Stomach smooth muscle (tissue), 2 donors: ENCODE data around the gene NRXN3.

ENCODE experiments used
- H3K27ac ChIP-seq: one replicate; pipeline ENCODE4 v1.7.0; 2013; ENCODE audit warnings: mild to moderate bottlenecking, low read length, inconsistent platforms
- H3K27me3 ChIP-seq, 2 donors: one replicate each; pipeline ENCODE4 v1.7.0; 2013; ENCODE audit warnings: low read length in 2 of 2; ENCODE audit not compliant: insufficient read depth in 2 of 2, control insufficient read depth in 1 of 2
- H3K36me3 ChIP-seq, 2 donors: one replicate each; pipeline ENCODE4 v1.7.0; 2013; ENCODE audit warnings: low read length in 2 of 2; ENCODE audit not compliant: control insufficient read depth in 2 of 2, insufficient read depth in 2 of 2
- H3K4me1 ChIP-seq: one replicate; pipeline ENCODE4 v1.7.0; 2013; ENCODE audit warnings: low read length; ENCODE audit not compliant: control insufficient read depth, insufficient read depth
- H3K4me3 ChIP-seq, 2 donors: one replicate each; pipeline ENCODE4 v1.7.0; 2013; ENCODE audit warnings: low read length in 2 of 2
- H3K9ac ChIP-seq, 2 donors: one replicate each; pipeline ENCODE4 v1.7.0; 2013; ENCODE audit warnings: low read length in 2 of 2, mild to moderate bottlenecking in 1 of 2
- H3K9me3 ChIP-seq, 2 donors: one replicate each; pipeline ENCODE4 v1.7.0; 2013; ENCODE audit warnings: low read length in 2 of 2; ENCODE audit not compliant: control insufficient read depth in 2 of 2
- donor health status: healthy.
- donor health status: Pancreatic carcinoma.

The NRXN3 gene

DNA sequence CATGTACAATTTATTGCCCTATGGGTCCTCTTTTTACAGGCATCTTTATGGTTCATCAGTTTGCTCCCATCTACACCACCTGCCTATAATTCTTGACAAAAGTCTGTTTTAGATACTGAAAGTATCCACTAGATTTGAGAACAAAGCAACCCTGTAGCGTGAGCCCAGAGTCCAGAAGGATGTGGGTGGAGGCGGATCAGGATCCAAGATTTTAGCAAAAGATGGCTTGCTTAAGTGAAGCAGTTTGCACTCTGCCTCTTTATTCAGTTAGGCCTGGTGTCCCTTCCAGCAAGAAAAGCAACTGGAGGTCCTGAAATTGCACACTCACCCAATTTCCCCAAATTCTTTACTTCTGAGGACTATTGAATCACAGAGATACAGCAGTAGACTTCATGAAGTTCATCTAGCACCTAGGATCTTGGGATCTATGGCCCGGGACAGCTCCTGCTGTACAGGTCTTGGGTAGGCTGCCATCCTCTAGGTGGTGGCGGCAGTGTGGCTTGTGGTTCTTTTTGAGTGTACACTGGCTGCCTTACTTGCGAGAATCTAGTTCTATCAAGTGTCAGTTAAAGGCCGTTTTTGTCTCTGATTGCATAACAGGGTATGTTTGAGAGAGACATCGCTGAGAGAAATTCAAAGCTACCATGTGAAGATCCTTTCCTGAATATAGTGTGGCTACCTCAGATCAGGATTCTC lies 873.2 kb downstream of the NRXN3 start:
- H3K9ac ChIP-seq: no peak overlapping the region
- no peaks in the 10 kb centered on the region for H3K27me3 ChIP-seq
- H3K4me1 ChIP-seq: no peaks in the 10 kb centered on the region
- peaks cover 5% of the 10 kb centered on the region in 2 donors for H3K9me3 ChIP-seq
- H3K4me3 ChIP-seq: no peak overlapping the region
- H3K27ac ChIP-seq: no peak overlapping the region
- H3K36me3 ChIP-seq: no peaks in the 10 kb centered on the region

DNA sequence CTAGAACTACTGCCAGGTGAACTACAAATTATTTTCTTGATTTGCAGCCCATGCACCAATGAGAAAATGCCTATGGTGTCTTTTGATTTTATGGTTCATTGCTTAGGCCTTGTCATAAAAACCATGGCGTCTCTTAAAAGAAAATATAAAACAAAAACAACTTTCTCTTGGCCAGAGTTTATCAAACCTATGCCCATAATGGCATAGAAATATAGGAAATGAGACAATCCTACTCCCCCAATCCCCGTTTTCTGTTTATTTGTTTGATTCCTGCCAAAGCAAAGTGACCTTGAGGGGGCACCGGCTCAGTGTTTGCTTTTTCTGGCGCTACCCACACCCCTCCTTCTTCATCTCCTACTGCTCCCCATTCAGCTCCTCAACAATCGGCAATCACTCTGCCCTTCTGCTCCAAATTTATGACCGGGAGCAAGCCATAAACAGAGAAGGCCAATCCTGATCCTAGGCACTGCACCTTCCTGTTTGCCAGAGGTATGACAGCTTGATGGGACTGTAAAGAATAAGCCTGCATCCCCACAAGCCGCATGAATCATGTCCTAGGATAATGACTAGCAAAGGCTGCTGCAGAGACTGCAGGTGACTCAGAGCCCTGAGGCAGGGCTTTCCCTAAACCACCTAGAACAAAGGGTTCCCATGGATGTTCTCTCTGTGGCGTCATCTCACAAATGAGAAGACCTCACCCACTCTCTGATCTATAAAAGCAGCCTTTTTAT lies 874.9 kb downstream of the NRXN3 start:
- Histone ChIP-seq H3K4me1 (no peaks in the 10 kb centered on the region), H3K4me3 (no peak overlapping the region), H3K9ac (no peak overlapping the region), H3K27me3 (no peaks in the 10 kb centered on the region), H3K9me3 (peaks cover 5% of the 10 kb centered on the region in 2 donors), H3K36me3 (no peaks in the 10 kb centered on the region), H3K27ac (no peak overlapping the region)

DNA sequence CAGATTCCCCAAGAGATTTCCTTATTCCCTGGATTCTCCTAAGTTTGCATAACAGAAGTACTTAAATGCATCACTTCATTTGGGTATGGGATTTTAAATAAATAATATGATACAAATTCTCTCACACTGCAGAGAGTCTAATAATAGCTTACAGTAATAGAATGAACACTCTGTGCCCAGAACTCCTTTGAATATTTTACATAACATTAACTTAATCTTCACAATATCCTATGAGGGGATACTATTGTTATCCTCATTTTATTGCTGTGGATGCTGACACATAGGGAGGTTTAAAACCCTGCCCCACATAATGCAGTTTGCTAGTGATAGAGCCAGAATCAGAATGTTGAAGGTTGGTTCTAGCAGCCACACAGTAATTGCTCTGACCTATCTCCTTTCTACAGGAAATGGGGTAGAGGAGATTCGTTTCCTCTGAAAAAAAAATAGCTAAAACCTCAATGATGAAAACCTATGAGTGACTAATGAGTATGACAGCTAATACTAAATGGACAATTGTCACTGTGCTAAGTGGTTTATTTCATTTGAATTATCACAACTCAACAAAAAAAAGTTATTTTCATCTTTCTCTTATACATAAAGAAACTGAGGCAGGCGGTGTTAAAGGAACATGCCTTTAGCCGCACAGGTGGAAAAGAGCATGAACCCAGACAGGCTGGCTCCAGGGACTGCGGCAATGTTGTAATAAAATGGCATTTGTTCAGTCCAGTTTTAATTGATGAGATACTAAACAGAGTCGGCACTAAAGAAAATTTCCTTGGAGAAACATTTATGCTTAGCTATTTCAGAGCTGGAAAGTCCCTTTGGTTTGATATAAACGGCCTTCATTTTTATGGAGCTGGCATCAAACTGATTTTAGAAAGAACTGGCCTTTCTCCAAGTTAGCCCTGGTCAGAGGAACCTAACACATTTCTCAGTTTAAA lies 880.9 kb downstream of the NRXN3 start:
- no peaks in the 10 kb centered on the region for H3K27me3 ChIP-seq
- H3K4me3 ChIP-seq: peak overlapping the region; percentile 21 to 44
- no peaks in the 10 kb centered on the region for H3K36me3 ChIP-seq
- H3K27ac ChIP-seq: peak overlapping the region; percentile 56
- H3K4me1 ChIP-seq: peaks cover 18% of the 10 kb centered on the region
- no peak overlapping the region for H3K9ac ChIP-seq
- H3K9me3 ChIP-seq: no peaks in the 10 kb centered on the region

DNA sequence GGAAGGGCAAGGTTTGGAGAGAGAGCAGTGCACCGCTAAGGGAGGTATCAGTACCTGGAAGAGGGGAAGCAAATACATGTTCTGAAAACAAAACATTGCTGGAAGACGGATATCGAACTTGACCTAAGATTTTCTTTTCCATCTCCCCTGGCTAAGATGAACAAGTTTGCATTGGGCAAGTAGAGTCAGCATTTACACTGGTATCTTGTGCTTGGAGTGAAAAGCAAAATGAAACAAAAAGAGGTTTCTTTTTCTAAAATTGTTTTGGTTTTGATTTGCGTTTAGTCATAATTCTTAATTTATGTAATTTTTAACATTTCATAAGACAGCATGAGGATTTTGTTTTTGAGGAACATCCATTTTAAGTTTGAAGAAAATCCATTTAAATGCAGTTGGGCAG lies 881.6 kb downstream of the NRXN3 start:
- Histone ChIP-seq H3K4me3 (peak overlapping the region; percentile 21 to 44), H3K4me1 (peaks cover 18% of the 10 kb centered on the region), H3K9me3 (no peaks in the 10 kb centered on the region), H3K9ac (no peak overlapping the region), H3K36me3 (no peaks in the 10 kb centered on the region), H3K27ac (peak overlapping the region; percentile 56), H3K27me3 (no peaks in the 10 kb centered on the region)

DNA sequence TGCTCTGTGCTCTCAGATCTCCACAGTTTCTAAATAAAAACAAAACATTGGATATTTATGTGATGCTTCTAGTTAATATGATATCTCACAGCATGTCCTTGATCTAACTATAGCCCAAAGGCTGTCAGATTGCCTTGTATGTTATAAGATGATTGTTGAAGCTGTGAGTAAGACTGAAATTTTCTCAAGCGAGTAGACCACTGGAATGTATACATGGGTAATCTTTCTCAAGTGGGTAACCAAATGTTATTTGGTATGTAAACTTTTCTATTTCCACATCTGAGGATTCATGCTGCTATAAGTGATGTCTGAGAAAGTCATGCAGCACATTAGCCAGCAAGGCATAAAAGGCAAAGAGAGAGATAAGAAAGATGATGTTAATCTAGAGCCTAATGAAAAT lies 886.7 kb downstream of the NRXN3 start:
- Histone ChIP-seq H3K27me3 (no peaks in the 10 kb centered on the region), H3K4me1 (peaks cover 14% of the 10 kb centered on the region), H3K9me3 (no peaks in the 10 kb centered on the region), H3K36me3 (no peaks in the 10 kb centered on the region), H3K27ac (peak overlapping the region; percentile 20), H3K9ac (no peak overlapping the region), H3K4me3 (no peak overlapping the region)

DNA sequence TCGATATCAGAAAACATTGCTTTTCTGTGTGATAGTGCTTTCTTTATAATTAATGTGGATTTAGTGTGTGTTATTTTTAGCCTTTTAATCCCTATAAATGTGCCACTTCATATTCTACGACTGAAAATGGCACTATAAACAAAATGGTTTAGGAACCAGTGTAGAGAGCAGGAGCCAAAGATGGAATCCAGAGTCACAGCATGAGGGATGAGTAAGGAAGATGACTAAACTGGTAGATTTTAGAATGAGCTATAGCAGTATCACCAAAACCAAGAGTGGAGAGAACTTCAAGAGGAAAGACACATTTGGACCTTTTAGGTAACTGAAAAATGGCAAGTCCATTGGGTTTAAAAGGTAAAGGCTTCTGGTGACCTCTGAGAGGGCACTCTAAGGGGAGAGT lies 887.2 kb downstream of the NRXN3 start:
- Histone ChIP-seq H3K27me3 (no peaks in the 10 kb centered on the region), H3K4me3 (no peak overlapping the region), H3K27ac (peak overlapping the region; percentile 20), H3K9me3 (no peaks in the 10 kb centered on the region), H3K36me3 (no peaks in the 10 kb centered on the region), H3K4me1 (peaks cover 14% of the 10 kb centered on the region), H3K9ac (no peak overlapping the region)

DNA sequence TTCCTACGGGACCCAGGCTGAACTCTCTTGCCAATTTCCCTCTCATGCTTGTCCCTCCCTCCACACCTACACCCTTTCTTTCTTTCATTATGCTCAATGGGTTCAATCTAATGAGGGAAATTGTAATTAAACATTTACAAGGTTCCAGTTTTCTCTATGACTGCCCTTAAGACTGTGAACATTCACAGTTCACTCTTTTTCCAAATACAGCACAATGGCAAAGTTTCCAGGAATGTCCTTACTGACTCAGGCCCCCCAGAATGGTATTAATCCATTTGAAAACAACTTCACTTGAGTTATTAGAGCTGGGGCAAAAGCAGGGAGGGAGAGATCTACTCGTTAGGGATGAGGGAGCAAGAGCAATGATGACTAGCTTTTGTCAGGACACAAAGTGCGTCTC lies 892.1 kb downstream of the NRXN3 start:
- H3K36me3 ChIP-seq: no peaks in the 10 kb centered on the region
- peaks cover 9% of the 10 kb centered on the region for H3K4me1 ChIP-seq
- H3K9ac ChIP-seq: no peak overlapping the region
- no peaks in the 10 kb centered on the region for H3K27me3 ChIP-seq
- no peaks in the 10 kb centered on the region for H3K9me3 ChIP-seq
- no peak overlapping the region for H3K27ac ChIP-seq
- H3K4me3 ChIP-seq: no peak overlapping the region

DNA sequence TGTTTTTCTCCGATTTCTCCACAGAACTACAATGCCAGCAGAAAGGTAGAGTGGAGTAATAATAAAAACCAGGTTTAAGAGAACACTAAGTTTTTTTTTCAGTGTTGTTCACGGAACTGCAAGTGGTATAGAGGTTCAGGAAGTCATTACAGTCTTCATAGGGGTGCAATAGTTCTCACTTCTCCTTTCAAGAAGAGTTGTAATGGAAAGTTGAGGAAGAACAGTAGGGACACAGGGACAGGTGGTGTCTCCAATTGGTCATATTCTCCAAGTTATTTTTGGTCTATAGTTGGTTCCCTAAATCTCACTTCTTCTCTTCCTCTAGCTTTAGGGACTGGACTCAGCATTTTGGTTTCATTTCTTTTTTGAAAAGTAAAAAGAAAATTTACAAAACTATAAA lies 894.0 kb downstream of the NRXN3 start:
- Histone ChIP-seq H3K27me3 (no peaks in the 10 kb centered on the region), H3K9ac (no peak overlapping the region)

DNA sequence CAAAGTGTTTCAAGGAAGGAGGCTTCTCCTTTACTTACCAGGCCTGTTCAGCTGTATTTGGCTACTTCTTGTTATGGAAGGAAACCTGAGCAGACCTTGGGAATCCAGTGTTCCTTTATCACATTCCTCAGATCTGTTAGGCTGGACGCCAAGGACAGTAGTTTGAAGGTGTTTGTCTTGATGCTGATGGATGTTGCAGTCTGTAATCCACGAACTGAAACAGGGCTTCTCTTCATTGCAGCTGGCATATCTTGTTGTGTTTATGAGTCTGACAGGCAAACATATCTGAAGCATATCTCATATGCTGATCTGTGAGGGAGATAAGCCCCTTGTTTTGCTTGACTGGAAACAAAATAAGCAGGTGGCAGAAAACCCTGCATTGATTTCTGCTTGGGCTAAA lies 904.3 kb downstream of the NRXN3 start:
- Histone ChIP-seq H3K27me3 (no peaks in the 10 kb centered on the region), H3K9me3 (no peaks in the 10 kb centered on the region), H3K27ac (no peak overlapping the region), H3K9ac (no peak overlapping the region), H3K4me3 (no peak overlapping the region), H3K4me1 (no peaks in the 10 kb centered on the region), H3K36me3 (no peaks in the 10 kb centered on the region)

More for the DNA sequence above, 894.0 kb downstream of the NRXN3 start:
- no peaks in the 10 kb centered on the region for H3K36me3 ChIP-seq
- no peak overlapping the region for H3K4me3 ChIP-seq
- H3K27ac ChIP-seq: no peak overlapping the region
- no peaks in the 10 kb centered on the region for H3K9me3 ChIP-seq
- peaks cover 6% of the 10 kb centered on the region for H3K4me1 ChIP-seq

DNA sequence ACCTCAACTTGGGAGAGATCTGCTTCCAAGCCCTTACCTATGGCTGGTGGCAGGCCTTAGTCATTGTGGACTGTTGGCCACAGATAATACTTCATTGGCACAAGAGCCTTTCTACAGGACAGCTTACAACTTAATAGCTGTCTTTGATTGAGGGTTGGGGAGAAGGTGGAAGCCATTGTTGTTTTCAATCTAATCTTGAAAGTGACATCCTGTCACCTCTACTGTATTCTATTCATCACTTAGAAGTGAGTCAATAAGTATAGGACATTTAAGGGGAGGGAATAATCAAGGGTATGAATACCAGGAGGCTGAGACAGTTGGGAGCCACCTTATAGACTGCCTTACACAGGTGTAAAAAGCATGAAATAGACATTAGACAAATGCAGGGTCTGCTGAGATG lies 906.3 kb downstream of the NRXN3 start:
- Histone ChIP-seq H3K9me3 (no peaks in the 10 kb centered on the region), H3K36me3 (no peaks in the 10 kb centered on the region), H3K27ac (no peak overlapping the region), H3K9ac (no peak overlapping the region), H3K4me1 (no peaks in the 10 kb centered on the region), H3K27me3 (no peaks in the 10 kb centered on the region), H3K4me3 (no peak overlapping the region)
